Thymus (tissue), 11 donors: ENCODE results near the gene CNGA2. TPM values are rescaled to one million over a fixed set of nuclear protein-coding genes. Genes with fewer than 3 reads are reported as not detected.

Experiments
- DNase-seq, 9 donors: peaks; one replicate each; pipeline ENCODE4 v3.0.0-alpha.2; 2013; ENCODE audit warnings: low spot score in 9 of 9, low read depth in 6 of 9, missing footprints in 1 of 9
- H3K27ac ChIP-seq, 2 donors: one replicate each; pipeline ENCODE4 v1.5.1; 2013; ENCODE audit warnings: control low read depth in 1 of 2, low read depth in 1 of 2, low read length in 1 of 2, mild to moderate bottlenecking in 1 of 2, moderate library complexity in 1 of 2
- H3K27me3 ChIP-seq, 2 donors: one replicate each; pipeline ENCODE4 v1.5.1; 2013; ENCODE audit warnings: low read length in 1 of 2; ENCODE audit not compliant: control insufficient read depth in 2 of 2, insufficient read depth in 1 of 2
- H3K36me3 ChIP-seq, 2 donors: one replicate each; pipeline ENCODE4 v1.5.1; 2013; ENCODE audit warnings: low read length in 1 of 2, mild to moderate bottlenecking in 1 of 2, moderate library complexity in 1 of 2; ENCODE audit not compliant: control insufficient read depth in 2 of 2, insufficient read depth in 2 of 2
- H3K4me1 ChIP-seq, 2 donors: one replicate each; pipeline ENCODE4 v1.5.1; 2013; ENCODE audit warnings: low read length in 2 of 2; ENCODE audit not compliant: control insufficient read depth in 2 of 2, insufficient read depth in 2 of 2
- H3K4me3 ChIP-seq, 2 donors: one replicate each; pipeline ENCODE4 v1.5.1; 2013; ENCODE audit warnings: low read length in 2 of 2, control low read depth in 1 of 2, mild to moderate bottlenecking in 1 of 2
- H3K9me3 ChIP-seq, 2 donors: one replicate each; pipeline ENCODE4 v1.5.1; 2013; ENCODE audit warnings: low read length in 1 of 2, mild to moderate bottlenecking in 1 of 2; ENCODE audit not compliant: control insufficient read depth in 2 of 2, insufficient read depth in 1 of 2
- WGBS: extraction: QIAGEN DNeasy Blood & Tissue Kit; methylation state at CpG from one replicate; pipeline ENCODE4 v1.1.7; 2013; 5-methylcytosine and 5-hydroxymethylcytosine counted together
- polyA plus RNA-seq: library from polyadenylated mRNA; stranded (reverse); fragments of 200-250 nt; gene quantifications from one replicate; pipeline ENCODE4 v1.2.3, GENCODE V29; 2013
- total RNA-seq: library from RNA; stranded (reverse); fragments of 120-200 nt; gene quantifications from one replicate; pipeline ENCODE4 v1.2.4, GENCODE V29; 2013
- donor health status: healthy.

CNGA2 gene
- total and polyA plus RNA-seq, 2 donors, result 0.02 to 0.09 TPM

DNA sequence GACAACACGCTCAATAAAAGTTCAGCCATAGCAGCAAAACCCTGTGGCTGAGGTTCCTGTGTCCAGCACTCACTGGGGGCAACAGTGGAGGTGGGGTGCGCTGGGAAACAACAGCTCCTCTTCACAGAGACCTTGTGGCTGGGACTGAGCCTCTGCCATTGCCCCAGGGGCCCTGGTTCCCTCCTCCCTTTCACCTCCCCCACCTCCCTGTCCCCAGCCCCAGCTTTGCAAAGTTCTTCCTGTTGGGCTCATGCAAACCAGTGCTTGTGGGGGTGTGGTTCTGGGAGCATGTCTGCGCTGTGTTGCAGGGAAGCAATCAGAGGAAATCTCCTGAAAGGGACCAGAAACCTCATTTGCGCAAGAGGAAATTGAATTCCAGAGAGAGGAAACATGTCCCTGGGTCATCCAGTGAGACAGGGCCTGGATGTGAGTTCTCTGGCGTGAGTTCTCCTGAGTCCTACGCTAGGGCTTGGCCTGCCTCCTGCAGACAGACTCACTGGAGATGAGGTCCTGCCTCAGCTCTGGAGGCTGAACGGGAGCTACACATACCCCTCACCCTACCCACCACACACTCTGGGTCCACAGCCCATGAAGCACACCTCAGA is 11.3 kb upstream of the CNGA2 start:
- 94% methylated on average over 7 of the region's 7 CpGs for WGBS
- H3K36me3 ChIP-seq, result no peaks in the 10 kb centered on the region
- H3K27me3 ChIP-seq, result no peaks in the 10 kb centered on the region
- no peaks in the 10 kb centered on the region for H3K4me1 ChIP-seq
- H3K9me3 ChIP-seq, result no peaks in the 10 kb centered on the region
- DNase-seq, result no peak
- H3K27ac ChIP-seq, result no peak overlapping the region
- H3K4me3 ChIP-seq, result no peak overlapping the region

DNA sequence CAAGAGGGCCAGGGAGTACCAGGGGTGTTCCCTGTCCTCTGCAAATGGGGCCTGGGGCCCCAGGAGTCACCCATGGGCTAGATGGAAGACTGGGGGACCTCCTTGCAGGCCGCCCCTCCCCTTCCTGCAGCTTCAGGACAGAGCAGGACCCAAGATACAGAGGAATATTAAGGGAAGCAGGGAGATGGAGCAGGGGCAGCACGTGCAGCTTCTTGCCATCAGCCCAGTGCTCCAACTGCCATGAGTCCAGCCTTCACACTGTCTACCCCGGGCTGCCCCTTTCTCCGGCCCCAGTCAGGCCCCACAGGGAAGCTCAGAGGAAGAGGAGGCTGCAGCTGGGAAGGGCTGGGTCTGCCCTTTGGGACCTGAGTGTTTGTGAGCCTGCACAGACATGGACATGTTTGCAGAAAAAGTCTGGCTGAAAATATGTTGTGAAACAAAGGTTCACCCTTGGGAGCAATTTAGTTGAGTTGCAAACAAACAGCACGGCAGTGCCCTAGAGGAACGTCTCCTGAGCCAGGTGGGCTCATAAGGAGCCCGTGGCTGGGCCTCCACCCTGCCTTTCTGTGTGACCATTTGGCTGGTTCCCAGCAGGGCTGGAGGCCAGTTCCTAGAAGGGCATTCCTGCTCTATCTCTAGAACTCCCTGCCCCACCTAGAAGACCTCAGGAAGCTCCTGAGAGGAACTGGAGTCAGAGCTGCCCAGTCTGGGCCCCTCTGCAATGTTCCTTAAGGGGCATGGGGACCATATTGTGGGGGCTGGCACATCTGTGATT is 9.8 kb upstream of the CNGA2 start:
- Histone ChIP-seq H3K36me3 (no peaks in the 10 kb centered on the region), H3K27me3 (no peaks in the 10 kb centered on the region), H3K27ac (no peak overlapping the region), H3K4me1 (no peaks in the 10 kb centered on the region), H3K9me3 (no peaks in the 10 kb centered on the region), H3K4me3 (no peak overlapping the region)
- no peak for DNase-seq
- 75% methylated on average over 7 of the region's 7 CpGs for WGBS

DNA sequence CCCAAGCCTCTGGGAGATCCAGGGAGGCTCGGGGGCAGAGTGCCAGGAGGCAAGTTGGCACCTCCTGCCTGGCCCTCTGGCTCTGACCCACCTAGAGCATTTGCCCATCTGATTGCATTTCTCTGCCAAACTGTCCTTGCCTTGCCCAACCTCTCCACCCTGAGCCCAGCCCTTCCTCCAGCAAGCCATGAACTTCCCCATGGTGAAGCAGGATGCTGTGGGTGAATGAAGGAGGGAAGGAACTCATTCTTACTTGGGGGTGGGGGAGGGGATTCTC is 9.3 kb upstream of the CNGA2 start:
- Histone ChIP-seq H3K9me3 (no peaks in the 10 kb centered on the region), H3K4me1 (no peaks in the 10 kb centered on the region), H3K27ac (no peak overlapping the region), H3K27me3 (no peaks in the 10 kb centered on the region), H3K36me3 (no peaks in the 10 kb centered on the region), H3K4me3 (no peak overlapping the region)
- DNase-seq, result no peak
- WGBS, result 89% methylated on average over 1 of the region's 1 CpG

DNA sequence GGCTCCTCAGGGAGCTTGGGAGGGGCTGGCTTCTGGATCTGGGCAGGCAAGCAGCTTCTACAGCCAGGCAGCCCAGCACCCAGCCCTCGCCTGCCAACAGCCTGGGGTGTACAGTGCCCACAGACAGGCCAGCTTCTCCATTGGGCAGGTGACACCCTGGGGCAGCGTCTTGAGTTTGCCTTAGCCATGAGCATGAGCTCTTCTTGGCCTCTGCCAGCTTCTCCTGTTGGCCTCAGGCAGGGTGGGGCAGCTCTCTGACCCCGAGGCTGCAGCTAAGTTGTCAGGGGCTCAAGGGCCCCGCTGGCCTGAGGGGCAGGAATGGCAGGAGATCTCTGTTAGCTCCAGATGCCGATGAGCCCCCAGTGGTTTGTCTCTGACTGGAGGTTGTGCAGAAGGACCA is 7.8 kb upstream of the CNGA2 start:
- Histone ChIP-seq H3K36me3 (no peaks in the 10 kb centered on the region), H3K27me3 (no peaks in the 10 kb centered on the region), H3K4me3 (no peak overlapping the region), H3K27ac (no peak overlapping the region), H3K9me3 (no peaks in the 10 kb centered on the region), H3K4me1 (no peaks in the 10 kb centered on the region)
- DNase-seq, result no peak
- WGBS, result 91% methylated on average over 5 of the region's 5 CpGs

DNA sequence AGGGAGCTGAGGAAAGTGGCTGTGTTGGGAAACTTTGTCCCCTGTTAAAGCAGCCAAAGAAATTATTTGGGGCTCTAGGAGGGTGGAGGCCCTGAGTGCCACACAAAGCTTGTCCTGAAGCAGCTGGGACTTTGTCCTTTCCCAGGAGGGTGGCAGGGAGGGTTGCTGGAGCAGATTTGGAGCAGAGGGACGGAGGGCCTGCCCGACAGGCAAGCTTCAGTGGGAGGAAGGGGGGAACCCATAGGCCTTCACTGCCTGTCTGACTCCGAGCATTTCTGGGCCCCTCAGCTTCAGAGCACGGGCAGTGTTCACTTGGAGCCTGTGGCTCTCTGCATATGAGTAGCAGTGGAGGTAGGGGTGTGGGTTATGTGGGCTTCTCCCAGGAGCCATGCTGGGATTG is 7.2 kb upstream of the CNGA2 start:
- no peaks in the 10 kb centered on the region for H3K9me3 ChIP-seq
- DNase-seq, result no peak
- 94% methylated on average over 4 of the region's 4 CpGs for WGBS
- H3K27me3 ChIP-seq, result no peaks in the 10 kb centered on the region
- H3K27ac ChIP-seq, result no peak overlapping the region
- H3K4me1 ChIP-seq, result no peaks in the 10 kb centered on the region
- H3K36me3 ChIP-seq, result no peaks in the 10 kb centered on the region
- H3K4me3 ChIP-seq, result no peak overlapping the region

DNA sequence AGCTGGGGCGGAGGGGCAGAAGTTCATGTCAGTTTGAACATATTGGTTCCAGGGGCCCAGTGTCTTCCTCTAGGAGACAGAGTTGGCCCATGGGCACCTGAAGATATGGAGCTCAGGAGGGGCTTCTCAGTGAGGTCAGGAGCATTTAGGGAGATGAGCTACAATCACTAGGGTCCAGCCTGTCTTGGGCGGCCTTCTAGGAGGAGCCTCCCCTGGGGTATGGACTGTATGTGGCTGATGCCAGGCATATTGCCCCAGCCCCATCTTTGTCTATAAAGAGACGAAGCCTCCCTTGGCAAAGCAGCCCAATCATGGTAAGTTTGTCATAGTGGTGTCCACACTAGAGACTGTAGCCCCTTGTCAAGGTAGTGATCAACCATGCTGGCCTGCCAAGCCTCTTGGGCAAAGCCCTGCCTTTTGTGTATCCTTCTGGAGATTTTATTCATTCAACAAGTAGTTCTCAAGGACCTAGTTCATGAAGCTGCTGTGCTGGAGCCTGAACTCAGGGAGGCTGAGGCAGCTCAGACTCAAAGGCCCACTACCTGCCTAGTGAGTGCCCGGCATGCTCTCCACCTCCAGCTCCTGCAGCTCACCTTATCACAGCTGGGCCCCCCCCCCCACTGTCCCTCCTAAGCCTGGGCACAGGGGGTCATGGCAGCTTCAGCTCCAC is 5.4 kb upstream of the CNGA2 start:
- DNase-seq, result no peak
- Histone ChIP-seq H3K27ac (no peak overlapping the region), H3K27me3 (no peaks in the 10 kb centered on the region), H3K36me3 (no peaks in the 10 kb centered on the region), H3K4me1 (no peaks in the 10 kb centered on the region), H3K9me3 (no peaks in the 10 kb centered on the region), H3K4me3 (no peak overlapping the region)
- WGBS, result 95% methylated on average over 4 of the region's 4 CpGs

DNA sequence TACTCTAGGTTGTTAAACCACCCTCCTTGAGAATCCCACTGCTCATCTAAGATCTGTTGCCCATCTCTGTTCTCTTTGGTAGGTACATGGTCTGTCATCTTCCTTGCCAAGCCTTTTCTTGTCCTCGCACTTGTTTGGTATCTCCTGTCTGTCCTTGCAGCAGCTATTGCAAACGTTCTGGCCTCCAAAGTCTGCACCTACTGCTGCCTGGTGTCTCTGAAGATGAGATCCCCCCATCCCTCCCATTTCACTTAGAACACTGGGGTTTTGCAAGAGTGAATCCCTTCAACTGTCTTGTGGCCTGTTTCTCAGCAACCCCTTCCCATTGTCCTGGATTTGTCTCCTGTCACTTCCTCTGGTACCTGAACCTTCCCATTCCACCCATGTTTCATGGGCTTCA is 673 bp downstream of the CNGA2 start:
- no peaks in the 10 kb centered on the region for H3K36me3 ChIP-seq
- H3K27ac ChIP-seq, result no peak overlapping the region
- H3K4me1 ChIP-seq, result no peaks in the 10 kb centered on the region
- no peak for DNase-seq
- 94% methylated on average over 2 of the region's 2 CpGs for WGBS
- H3K4me3 ChIP-seq, result no peak overlapping the region
- H3K9me3 ChIP-seq, result no peaks in the 10 kb centered on the region
- H3K27me3 ChIP-seq, result no peaks in the 10 kb centered on the region

DNA sequence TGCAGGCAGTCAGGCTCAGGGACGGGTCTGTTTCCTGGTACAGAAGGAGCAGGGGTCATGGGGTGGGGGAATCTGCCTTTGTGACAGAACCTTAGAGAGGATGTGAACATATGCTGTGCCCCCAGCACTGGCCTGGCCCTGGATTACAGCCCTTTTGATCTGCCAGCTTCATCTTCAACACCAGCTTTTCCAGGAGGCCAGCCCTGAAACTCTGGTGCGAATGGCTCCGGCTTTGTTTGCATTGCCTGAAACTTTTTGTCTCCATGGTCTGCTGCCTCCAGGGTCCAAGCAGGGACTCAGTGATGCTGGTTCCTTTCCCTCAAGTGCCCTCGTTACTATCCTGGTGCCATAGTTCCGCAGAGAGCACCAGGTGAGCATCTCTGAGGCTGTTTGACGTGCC is 2.1 kb downstream of the CNGA2 start:
- no peak for DNase-seq
- Histone ChIP-seq H3K27me3 (no peaks in the 10 kb centered on the region), H3K4me1 (no peaks in the 10 kb centered on the region), H3K4me3 (no peak overlapping the region), H3K27ac (no peak overlapping the region), H3K36me3 (no peaks in the 10 kb centered on the region), H3K9me3 (no peaks in the 10 kb centered on the region)
- WGBS, result 87% methylated on average over 6 of the region's 6 CpGs

DNA sequence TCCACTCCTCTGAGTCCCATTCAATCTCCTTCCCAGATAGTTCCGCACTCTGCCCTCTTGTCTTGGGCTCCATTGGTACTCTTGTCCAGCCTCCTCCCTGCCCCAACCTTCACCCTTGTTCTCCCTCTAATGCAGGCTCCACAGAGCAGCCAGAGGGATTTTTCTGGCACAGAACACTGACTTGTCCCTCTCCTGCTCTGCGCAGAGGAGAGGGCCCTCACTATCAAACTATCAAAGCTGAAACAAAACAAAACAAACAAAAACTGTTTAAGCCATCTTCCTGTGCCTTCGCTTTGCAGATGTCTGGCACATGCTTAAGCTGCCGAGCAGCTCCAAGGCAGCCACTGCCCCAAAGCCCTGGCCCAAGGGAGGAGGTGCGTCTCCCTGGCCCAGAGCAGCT is 2.9 kb downstream of the CNGA2 start:
- no peaks in the 10 kb centered on the region for H3K27me3 ChIP-seq
- no peak overlapping the region for H3K27ac ChIP-seq
- no peak for DNase-seq
- WGBS, result 87% methylated on average over 5 of the region's 5 CpGs
- H3K9me3 ChIP-seq, result no peaks in the 10 kb centered on the region
- no peaks in the 10 kb centered on the region for H3K36me3 ChIP-seq
- H3K4me3 ChIP-seq, result no peak overlapping the region
- no peaks in the 10 kb centered on the region for H3K4me1 ChIP-seq
